ENCODE results near the gene ZNF814.
"Not testable (repeated sequence)": the region's sequence is repeated elsewhere in the genome, so short reads cannot be mapped to it uniquely, and the experiment has no call there.

The ZNF814 gene

DNA sequence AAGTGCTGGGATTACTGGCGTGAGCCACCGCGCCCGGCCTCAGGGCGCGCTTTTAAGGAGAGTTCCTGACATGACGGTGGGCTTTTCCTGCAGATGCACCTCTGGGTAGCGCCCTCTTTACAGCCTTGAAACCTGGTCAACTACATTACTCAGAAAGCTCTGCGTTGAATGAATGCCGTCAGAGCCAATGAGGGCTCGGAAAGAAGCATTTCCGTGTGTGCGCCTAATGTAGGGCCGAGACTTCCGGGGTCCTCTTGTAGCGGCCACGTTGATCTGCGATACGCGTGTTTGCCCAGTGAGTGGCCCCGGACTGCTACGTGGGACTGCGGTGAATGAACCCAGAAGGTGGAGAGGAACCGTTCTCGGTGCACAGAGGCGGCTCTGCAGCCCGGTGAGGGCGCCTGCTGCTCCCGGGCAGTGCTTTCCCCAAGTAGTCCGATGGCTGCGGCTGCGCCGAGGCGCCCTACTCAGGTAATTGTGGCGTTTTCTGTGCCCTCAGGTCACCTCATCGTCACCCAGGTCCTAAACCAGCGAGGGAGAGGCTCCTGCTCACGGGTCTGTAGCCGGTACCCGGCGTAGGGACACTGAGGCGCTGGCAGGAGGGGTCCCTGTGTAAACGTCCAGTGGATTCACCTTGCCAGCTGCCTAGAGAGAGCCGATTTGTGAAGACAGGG, 69.2 kb downstream of the ZNF814 start:
- FAIRE-seq, result no peak
- DNase-seq (ENCODE audit: insufficient read length, low spot score), result peak; percentile 97

DNA sequence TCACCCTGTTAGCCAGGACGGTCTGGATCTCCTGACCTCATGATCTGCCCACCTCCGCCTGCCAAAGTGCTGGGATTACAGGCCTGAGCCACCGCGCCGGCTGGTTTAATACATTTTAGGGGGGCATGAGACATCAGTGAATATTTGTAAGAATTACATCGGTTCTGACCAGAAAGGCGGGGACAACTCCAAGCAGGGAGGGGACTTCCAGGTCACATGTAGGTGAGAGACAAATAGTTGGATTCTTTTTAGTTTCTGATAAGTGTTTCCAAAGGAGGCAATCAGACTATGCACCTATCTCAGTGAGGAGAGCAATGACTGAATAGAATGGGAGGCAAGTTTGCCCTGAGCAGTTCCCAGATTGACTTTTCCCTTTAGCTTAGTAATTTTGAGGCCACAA, 70.5 kb downstream of the ZNF814 start:
- FAIRE-seq (no peak), DNase-seq (ENCODE audit: insufficient read length, low spot score) (no peak)

DNA sequence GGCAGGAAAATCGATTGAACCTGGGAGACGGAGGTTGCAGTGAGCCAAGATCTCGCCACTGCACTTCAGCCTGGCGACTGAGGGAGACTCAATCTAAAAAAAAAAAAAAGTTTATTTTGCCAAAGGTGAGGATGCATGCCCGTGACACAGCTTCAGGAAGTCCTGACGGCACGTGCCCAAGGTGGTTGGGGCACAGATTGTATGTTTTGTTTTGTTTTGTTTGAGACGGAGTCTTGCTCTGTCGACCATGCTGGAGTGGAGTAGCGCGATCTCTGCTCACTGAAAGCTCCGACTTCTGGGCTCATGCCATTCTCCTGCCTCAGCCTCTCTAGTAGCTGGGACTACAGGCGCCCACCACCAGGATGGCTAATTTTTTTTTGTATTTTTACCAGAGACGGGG, 70.9 kb downstream of the ZNF814 start:
- DNase-seq (ENCODE audit: insufficient read length, low spot score) (no peak), FAIRE-seq (no peak)

DNA sequence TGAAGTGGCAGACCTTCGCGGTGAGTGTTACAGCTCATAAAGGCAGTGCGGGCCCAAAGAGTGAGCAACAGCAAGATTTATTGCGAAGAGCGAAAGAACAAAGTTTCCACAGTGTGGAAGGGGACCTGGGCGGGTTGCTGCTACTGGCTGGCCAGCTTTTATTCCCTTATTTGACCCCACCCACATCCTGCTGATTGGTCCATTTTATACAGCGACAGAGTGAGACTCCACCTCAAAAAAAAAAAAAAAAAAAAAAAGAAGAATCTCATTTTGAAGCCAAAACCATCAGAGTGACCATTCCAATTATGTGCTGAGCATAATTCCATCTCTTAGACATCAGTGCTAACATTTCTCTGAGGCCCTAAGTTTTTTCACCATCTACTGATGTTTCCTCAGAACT, 72.2 kb downstream of the ZNF814 start:
- FAIRE-seq (no peak), DNase-seq (ENCODE audit: insufficient read length, low spot score) (no peak)

DNA sequence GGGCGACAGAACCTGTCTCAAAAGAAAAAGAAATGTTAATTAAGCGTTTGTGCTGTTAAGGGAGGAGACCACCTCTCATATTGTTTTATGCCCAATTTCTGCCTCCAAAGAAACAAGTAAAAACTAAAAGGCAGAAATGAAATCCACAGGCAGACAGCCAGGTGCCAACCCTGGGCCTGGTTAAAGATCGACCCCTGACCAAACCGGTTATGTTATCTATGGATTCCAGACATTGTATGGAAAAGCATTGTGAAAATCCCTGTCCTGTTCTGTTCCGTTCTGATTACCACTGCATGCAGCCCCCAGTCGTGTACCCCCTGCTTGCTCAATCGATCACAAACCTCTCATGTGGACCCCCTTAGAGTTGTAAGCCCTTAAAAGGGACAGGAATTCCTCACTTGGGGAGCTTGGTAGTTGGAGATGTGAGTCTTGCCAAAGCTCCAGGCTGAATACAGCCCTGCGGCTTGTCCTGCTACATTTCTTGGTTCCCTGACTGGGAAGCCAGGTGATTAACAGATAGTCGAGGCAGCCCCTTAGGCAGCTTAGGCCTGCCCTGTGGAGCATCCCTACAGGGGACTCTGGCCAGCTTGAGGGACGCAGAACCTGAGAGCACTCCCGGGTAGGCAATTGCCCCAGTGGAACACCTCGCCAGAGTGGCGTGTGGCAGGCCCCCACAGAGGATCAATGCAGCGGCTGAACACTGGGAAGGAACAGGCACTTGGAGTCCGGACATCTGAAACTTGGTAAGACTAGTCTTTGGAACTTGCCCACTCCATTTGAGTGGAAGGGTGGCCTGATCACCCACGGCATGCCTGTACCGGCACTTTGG, 73.4 kb downstream of the ZNF814 start:
- FAIRE-seq (no peak), DNase-seq (ENCODE audit: insufficient read length, low spot score) (no peak)

DNA sequence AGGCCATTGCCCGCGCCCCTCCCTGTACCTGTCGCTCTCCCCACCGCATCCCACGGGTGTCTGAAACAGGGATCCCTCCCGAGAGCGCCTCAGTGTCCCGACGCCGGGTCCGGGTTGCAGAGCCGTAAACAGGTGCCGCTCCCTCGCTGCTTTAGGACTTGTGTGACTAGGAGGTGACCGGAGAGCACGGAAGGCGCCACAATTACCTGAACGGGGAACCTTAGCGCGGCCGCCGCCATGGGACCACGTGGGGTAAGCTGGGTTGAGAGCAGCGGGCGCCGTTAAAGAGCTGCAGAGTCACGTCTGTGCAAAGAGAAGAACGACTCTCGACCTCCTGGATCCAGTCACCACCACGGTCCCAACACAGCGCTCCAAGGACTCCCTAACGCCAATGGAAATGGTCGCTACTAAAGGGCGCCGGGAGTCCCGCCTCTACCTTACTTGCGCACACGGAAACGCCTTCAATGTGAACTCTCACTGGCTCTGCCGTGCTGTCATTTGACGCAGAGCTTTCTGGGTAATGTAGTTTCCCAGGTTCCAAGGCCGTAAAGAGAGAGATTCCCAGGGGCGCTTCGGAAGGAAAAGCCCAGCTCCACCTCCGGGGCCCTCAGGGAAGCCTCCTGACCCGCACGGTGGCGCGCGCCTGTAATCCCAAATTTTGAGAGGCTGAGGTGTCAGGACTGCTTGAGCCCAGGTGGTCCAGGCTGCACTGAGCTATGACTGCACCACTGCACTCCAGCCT, 74.2 kb downstream of the ZNF814 start, which contains the start of gene ZNF552:
Gene ZNF552 (minus strand): TSS at position 409 of the 742 bp plus-strand sequence. CDS start 170 bp downstream, at position 239.
- DNase-seq (ENCODE audit: insufficient read length, low spot score), result peak; percentile 90
- no peak for FAIRE-seq

DNA sequence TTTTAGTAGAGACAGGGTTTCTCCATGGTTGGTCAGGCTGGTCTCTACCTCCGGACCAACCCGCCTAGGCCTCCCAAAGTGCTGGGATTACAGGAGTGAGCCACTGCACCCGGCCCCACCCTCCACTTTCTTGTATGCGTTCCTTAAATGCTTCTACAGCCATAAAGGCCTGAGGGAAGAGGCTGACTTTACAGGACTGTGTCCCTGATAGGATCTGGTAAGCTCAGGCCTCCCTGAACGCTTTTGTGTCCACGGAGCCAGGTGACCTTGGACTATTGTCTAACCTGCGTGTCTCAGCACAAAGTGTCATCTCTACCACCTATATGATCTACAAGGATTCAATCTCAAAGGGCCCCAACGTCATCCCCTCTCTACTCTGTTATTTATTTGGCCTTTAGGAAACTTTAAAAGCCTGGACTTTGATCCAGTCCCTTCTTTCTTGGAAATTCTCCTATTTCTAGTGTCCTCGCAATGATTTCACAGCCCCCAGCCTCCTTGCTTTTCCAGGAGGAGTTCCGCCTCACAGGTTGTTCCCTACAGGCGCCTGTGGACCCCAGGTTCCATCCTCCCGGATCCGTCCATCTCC, 74.8 kb downstream of the ZNF814 start:
- FAIRE-seq, result no peak
- no peak for DNase-seq (ENCODE audit: insufficient read length, low spot score)

DNA sequence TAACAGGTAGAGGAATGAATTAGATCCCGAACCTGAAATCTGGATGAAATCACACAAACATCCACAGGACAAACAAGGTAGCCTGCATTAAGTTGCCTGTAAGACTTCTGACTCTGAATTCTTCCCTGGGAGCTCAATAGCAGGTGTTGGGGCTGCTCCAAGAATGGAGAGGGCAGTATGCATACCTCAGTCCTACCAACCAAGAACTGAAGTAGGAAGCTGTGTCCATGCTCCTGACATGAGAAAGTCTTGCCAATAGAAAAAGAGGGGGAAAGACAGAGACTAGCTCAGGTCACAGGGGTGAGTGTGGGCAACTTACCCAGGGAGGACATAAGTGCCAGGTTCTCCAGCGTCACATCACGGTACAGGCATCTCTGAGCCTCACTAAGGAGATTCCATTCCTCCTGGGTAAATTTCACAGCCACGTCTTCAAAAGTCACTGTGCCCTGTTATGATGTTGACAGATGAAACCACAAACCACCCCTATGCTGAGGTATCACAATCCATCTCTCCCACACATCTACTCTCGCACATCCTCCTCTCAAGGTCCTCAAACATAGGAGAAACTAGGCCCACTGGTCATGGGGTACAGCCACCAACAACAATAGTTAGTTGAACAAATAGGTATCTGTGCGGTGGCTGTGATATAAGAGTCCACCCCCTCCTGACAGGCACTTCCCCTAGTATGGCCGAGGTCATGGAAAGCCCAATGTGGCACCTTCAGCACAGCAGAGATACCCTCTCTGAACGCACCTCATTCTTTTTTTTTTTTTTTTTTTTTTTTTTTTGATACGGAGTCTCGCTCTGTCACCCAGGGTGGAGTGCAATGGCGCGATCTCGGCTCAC, 75.6 kb downstream of the ZNF814 start:
- not testable (repeated sequence) for FAIRE-seq

DNA sequence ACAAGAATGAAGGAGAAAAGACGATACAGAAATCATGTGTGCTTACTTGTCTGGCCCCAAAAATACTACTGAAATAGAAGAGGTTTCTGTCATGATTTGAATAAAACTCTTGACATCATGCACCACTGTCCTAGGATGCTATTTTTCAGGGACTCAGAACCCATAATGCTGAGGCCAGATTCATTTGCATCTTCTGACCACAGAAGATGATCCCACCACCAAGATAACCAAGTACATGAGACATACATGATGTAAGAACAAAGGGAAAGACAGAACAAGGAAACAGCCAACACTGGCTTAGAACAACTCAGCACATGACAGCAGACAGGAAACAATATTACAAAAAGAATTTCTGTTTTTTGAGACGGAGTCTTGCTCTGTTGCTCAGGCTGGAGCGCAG, 76.6 kb downstream of the ZNF814 start:
- no peak for FAIRE-seq

More for the DNA sequence above, 75.6 kb downstream of the ZNF814 start:
- not testable (repeated sequence) for DNase-seq (ENCODE audit: insufficient read length, low spot score)

DNA sequence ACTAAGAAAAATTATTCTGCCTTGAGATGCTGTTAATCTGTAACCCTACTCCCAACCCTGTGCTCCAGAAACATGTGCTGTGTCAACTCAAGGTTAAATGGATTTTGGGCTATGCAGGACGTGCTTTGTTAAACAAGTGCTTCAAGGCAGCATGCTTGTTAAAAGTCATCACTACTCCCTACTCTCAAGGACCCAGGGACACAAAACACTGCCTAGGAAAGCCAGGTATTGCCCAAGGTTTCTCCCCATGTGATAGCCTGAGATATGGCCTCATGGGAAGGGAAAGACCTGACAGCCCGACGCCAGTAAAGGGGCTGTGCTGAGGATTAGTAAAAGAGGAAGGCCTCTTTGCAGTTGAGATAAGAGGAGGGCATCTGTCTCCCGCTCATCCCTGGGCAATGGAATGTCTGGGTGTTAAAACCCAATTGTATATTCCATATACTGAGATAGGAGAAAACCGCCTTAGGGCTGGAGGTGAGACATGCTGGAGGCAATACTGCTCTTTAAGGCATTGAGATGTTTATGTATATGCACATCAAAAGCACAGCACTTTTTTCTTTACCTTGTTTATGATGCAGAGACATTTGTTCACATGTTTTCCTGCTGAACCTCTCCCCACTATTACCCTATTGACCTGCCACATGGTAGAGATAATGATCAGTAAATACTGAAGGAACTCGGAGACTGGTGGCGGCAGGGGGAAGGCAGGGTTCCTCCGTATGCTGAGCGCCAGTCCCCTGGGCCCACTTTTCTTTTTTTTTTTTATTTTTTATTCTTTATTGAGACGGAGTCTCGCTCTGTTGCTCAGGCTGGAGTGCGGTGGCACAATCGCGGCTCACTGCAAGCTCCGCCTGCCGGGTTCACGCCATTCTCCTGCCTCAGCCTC, 78.2 kb downstream of the ZNF814 start:
- not testable (repeated sequence) for DNase-seq (ENCODE audit: insufficient read length, low spot score); FAIRE-seq

More for the DNA sequence above, 76.6 kb downstream of the ZNF814 start:
- DNase-seq (ENCODE audit: insufficient read length, low spot score), result no peak

DNA sequence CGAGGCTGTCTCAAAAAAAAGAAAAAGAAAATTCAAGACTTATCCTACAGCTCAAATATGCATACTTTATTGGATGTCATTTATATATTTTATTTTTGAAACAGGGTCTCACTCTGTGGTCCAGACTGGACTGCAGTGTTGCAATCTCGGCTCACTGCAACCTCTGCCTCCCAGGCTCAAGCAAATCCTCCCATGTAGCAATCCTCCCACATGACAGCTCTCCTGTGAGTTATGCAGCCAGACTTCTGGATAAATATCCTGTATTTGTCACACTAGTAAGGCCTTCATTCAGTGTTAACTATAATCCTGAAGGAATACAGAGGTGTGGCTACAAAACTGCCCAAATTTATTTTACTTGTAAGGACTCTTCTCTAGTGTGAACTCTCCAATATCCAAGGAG, 81.3 kb downstream of the ZNF814 start:
- no peak for FAIRE-seq
- no peak for DNase-seq (ENCODE audit: insufficient read length, low spot score)

DNA sequence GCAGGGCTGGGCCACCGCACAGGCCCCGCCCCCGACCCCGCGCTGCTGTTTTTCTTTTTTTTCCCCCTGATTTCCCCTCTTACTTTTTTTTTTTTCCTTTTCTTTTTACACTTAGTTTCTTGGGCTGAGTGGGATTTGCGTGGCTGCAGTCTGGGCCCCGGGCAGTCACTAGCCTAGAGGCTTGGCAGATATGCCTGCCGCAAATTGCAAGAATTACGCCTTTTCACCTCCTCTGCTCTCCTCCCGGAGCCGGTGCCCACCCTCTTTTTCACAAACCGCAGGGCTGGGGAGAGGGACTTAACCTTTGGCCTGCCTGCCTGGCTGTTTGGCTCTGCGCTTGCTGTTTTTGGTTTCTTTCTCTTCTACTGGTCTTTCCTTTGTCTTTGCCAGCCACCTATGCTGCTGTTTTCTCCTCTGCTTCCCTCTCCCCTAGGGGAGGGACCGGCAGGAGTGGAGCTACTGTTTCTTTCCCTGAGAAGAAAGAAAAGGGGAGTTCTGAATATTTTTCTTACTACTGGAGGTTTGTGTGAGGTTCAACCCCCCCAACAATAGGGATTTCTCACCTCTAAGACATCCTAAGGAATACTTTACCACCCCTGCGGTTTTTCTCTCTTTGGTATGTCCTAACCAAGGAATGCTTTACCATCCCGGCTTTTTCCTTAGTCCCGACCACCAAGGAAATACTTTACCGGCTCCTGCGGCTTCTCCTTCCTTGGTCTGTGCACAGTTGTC, 85.1 kb downstream of the ZNF814 start:
- FAIRE-seq (no peak), DNase-seq (ENCODE audit: insufficient read length, low spot score) (peak; percentile 48)

DNA sequence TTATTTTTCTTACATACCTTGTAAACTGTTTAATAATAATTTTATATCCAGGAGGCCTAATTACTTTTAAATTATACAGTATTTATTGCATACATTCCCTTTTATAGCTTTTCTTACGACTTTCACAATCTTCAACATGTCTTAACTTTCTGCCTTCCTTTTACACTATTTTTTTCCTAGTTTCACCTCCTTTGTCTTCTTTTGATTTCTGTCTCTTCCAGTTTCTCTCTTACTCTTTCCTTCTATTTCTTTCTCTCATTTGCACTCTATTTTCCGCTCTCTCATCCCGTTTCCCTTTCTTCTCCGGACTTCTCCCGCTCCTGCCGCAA, 85.6 kb downstream of the ZNF814 start:
- FAIRE-seq (no peak), DNase-seq (ENCODE audit: insufficient read length, low spot score) (no peak)

DNA sequence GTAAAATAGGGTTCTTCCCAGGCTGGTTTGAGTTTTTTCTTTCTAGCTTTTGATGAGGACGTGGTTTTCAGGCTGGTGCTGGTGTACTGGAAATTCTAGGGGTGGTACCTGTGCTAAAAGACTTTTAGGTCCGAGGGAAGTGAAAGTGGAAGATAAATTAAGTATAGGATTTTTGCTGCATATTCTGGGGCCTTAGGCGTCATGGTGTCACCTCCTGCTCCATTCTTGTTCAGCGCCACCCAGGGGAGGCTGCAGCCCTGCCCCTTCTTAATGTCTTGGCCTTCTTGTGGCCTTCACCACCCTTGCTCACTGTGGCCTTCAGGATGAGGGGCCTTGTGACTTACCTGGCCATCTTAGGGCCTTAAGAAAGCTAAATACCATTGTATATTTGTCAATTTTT, 86.6 kb downstream of the ZNF814 start:
- DNase-seq (ENCODE audit: insufficient read length, low spot score) (no peak), FAIRE-seq (no peak)

DNA sequence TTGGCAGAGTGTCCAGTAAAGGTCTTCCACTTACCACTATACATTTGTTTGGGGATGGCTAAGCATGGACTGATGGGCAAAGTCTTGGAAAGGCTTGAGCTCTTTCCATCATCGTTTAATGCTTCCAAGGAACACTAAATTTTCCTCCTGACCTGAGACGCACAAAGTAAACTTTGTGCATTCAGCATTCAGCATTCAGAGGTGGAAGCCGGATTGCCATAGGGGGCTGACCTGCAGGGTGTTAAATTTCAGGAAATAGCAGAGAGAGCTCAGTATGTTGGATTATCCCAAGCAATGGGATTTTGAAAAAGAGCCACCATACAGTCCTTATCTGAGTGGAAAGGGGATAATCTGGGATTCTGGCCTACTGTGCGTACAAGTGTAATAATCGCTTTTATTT, 88.1 kb downstream of the ZNF814 start:
- no peak for DNase-seq (ENCODE audit: insufficient read length, low spot score)
- FAIRE-seq, result no peak
